Activated CD8-positive, alpha-beta memory T cell treated with anti-CD3 and anti-CD28 coated beads for 24 hours (primary cell): ENCODE results near the gene AHDC1.
A peak's percentile ranks its signal among the peaks of the same experiment; 100 is the strongest.
"Not testable (repeated sequence)": the region's sequence is repeated elsewhere in the genome, so short reads cannot be mapped to it uniquely, and the experiment has no call there.

Experiments used
- DNase-seq: peaks from one replicate; pipeline ENCODE4 v3.0.0-alpha.2; 2020

AHDC1 gene

DNA sequence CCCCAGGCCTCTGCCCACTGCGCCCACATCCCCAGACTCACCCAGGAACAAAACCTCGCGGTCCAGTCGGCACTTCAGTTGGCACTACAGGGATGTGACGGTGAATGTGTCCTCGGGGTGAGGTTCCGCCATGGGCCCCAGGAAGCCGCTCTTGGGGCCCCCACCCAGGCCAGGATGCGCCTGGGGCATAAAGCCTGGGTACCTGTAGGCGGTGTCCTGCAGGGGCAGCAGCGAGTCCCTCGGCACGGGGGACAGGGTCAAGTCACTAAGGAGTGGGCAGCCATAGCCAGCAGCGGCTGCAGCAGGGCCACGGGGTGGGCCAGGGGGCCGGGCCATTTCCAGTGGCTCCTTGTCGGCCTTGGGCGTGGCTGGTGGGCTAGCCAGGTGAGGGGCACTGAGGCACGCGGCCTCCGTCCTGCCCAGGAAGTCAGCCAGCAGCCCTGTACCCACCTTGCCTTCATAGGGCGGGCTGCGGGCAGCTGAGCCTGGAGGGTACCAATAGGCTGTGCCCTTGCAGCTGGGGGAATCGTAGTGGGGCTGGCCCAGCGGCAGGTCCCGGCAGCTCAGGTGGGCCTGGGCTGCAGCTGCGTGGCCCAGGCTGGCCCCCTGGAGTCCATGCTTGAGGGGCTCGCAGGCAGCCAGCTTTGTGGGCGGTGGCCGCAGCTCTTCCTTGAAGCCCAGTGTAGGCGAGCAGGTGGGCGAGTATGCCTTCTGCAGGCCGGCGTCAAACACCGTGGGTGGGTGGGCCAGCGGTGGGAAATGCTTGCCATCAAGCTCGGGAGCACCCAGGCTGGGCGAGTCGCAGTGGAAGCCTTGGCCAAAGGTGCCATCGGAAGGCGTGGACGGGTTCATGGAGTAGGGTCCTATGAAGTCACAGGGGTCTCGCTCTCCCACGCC is 56.5 kb downstream of the AHDC1 start:
- no peak for DNase-seq

DNA sequence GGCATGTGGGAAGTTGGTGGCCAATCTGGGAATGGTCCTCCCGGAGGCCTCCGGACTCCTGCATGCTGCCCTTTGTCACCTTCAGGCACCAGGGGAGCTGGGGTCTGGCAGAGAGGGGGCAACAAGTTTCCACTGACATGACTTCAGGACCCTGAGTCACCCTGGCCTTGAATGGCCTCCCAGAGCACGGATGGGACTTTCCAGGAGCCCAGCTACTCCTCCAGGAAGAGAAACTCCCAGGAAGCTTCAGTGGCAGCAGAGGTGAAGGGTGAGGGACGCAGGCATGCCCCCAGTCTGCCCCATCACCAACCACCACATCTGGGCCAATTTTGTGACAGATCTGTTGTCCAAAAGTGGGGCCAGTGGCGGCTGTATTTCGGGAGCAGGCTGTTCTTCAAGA is 58.1 kb downstream of the AHDC1 start:
- no peak for DNase-seq

GRCh38 chr1:27545271-27545670 is 58.7 kb downstream of the AHDC1 start:
- no peak for DNase-seq

DNA sequence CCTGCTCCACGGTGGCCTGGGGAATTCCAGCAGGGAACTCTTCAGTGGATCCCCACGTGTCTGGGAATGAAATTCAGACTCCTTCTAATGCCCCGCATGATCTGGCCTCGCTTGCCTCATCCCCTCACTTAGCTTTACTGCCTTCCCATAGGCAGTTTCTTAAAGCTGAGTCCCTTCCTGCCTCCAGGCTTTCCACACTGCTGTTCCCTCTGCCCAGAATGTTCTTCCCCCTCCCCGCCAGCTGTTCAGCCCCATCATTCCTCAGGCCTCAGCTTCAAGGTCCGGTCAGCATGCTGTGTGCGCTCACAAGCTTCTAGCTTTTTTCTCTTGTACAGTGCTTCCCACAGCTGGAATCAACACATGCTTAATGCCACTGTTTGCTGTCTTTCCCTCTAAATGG is 59.1 kb downstream of the AHDC1 start:
- no peak for DNase-seq

DNA sequence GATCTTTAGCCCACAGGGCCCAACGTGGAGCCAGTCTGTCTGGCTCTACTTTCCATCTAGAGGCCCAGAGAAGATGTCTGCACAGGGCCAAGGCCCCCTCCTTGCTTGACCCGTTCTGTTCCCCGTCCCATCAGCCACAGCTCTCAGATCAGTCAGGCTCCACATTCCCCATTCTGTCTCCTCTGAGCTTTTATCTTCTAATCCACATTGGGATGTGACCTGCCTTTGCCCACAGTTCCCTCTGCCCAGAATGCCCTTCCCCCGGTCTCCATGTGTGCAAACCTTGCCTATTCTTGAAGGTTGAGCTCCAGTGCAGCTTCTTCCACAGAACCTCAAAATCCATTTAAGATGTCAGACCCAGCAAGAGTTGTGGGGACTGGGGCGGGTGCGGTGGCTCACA is 60.7 kb downstream of the AHDC1 start:
- DNase-seq: no peak

- no peak for DNase-seq
Observed at GRCh38 chr1:27542463-27543273, 61.3 kb downstream of the AHDC1 start.

DNA sequence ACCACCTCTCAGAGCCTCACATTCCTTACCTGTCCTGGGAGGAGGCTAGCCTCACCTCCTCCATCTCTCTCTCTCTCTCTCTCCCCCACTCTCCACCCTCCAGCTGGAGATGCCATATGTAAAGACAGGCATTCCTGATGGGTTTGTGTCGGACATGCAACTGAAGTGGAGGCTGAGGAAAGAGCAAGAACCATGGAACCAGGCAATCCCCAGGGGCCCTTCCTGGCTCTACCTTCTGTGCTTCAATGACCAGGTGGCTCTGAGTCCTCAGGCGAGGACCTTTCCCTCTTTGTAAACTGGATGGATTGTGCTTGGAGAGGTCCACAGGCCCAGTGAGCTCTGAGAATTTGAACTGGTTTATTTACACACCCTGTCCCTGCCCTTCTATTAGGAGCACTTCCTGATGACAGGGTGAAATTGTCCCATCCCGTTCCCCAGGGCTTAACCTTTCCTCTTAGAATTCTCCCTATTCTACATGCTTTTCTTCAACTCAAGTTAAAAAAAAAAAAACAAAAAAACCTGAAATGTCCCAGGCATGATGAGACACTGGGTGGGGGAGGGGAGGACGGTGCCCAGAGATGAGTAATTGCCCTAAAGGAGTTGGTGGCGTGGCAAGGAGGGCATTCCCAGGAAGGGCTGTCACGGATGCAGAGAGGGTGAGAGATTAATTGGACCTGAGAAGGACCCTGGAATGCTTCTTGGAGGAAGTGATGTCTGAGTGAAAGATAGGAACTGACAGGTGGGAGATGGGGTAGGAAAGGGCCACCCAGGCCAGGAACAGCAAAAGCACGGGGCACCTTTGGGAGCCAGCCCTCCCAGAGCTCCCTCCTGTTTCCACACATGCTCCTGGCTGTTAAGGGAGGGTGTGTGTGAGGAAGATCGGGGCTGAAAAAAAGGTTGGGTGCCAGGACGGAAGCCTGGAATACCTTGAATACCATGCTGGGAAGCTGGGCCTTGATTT is 63.8 kb downstream of the AHDC1 start:
- no peak for DNase-seq

DNA sequence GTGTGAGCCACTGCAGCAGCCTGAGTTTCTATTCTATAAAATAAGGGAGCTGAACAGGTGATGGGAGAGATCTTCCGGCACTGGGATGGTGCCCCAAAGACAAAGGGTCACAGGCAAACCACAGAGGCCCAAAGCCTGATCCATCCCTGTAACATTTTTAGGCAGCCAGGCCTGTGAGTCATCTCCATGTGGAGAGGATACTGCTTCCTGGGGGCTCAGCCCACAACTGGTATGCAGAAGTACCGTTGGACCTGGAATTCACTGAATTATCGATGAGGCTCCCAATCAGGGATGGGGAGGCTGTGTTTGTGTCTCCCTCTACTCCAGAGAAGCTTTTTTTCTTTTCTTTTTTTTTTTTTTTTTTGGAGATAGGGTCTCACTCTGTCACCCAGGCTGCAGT is 65.2 kb downstream of the AHDC1 start:
- DNase-seq: no peak

GRCh38 chr1:27538305-27538676 is 65.7 kb downstream of the AHDC1 start:
- not testable (repeated sequence) for DNase-seq

DNA sequence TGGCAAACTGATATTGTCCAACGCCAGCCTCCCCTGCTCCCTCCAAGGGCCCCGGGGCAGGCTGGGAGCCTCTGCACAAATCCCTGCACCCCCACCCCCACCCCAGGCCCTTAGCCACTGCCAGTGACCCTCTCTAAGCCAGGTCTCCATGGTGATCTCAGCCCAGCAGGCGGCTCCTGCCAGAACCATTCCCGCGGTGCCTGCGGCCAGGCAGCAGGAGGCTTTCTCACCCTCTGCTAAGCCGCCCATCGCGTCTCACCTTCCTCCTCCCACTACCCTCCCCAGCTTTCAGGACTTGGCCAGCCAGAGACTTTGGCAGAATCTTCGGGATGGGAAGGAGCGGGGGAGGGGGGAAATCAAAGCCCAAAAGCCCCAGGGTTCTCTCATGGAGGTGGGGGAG is 67.2 kb downstream of the AHDC1 start:
- no peak for DNase-seq

- no peak for DNase-seq
Observed at GRCh38 chr1:27536010-27536757, 67.8 kb downstream of the AHDC1 start.

GRCh38 chr1:27535386-27535785 is 68.6 kb downstream of the AHDC1 start:
- no peak for DNase-seq

- no peak for DNase-seq
Observed at GRCh38 chr1:27531959-27532685, 71.8 kb downstream of the AHDC1 start.

- no peak for DNase-seq
Observed at GRCh38 chr1:27530192-27530591, 73.8 kb downstream of the AHDC1 start.

DNA sequence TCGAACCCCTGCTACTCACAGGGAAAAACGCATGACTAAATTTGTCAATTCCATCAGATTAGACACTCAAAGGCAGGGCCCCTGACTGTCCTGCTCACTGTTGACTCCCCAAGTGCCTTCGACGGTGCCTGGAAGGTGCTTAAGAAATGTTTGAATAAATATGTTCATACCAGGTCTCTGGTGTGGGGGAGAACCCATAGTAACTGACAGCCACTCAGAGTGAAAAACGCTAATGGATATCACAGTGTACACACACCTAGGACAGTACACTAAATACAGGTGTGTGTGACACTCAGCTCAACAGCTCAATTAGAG is 74.3 kb downstream of the AHDC1 start:
- DNase-seq: no peak

DNA sequence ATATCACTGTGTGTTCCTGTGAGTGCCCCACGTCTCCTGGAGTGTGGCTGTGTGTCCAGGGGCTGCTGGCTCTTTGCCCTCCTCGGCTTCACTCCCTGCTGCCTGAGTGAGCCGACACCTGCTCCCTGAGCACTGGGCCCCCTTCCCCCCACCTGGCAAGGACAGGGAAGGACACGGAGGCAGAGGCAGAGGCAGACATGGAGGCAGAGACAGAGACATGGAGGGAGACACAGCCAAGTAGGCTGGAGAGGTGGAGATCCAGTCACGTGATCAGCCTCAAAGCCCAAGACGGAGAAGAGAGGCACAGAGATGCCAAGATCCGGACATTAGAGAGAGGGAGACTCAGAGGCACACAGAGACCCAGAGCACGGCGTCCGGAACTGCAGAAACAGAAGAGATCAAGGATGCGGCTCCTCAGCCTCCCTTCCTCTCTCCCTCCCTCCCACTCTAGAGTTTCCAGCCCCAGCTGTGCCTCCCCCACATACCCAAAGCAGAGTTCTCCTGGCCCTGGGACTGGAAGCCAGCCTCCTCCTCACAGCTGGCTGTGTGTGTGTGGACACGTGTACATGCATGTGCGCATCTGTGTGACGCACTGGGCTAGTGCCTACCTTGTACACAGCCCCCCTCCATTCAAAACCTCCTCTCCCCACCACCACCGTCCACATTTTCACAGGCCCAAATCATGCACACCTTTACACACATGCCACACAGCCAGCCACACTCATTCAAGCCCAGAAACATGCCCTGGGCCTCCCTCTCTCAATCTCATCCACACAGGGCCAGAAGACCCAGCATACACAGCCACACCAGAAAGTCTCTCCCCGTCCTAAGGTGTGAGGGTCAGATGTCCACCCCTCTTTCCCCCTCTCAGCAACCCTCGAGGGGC is 74.9 kb downstream of the AHDC1 start:
- DNase-seq: no peak

DNA sequence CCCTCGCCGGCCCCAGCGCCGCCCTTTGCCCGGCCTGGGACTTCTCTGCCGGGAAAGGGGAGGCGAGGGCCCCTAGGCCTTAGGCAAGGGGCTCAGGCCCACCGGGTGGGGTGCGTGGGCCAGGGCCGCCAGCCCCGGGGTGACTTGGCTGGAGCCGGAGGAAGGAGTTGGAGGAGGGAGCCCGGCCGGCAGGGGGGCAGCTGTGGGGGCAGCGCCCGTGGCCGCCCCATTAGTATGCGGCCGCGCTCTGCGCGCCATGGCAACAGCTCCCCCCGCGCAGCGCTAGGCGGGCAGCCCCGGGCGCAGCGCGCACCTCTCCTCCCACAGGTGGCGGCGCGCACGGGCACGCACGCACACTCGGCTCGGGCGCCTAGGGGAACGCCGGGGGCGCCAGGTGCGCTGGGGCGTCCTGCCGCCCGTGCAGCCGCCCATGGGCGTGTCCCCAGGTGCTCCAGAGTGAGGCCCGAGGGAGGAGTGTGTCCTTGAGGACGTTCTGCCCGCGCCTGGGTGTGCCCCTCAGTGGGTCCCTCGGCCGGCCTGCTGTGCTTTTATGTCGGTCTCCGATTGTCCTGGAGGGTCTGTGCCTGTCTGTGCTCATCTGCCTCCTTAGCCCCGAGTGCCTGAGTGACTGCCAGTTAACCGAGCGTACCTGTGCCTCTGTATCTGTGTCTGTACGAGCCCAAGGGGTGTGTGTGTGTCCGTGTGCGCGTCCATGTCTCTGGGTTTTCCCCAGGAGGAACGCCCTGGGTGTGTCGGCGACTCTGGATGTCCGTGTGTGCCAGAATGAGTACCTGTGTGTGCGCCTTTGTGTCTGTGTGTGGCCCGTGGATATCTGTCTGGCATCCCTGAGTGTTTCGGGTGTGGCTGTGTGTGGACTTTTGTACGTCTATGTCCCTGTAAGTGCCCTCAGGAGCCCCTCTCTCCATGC is 75.8 kb downstream of the AHDC1 start:
- peak; percentile 79 for DNase-seq

DNA sequence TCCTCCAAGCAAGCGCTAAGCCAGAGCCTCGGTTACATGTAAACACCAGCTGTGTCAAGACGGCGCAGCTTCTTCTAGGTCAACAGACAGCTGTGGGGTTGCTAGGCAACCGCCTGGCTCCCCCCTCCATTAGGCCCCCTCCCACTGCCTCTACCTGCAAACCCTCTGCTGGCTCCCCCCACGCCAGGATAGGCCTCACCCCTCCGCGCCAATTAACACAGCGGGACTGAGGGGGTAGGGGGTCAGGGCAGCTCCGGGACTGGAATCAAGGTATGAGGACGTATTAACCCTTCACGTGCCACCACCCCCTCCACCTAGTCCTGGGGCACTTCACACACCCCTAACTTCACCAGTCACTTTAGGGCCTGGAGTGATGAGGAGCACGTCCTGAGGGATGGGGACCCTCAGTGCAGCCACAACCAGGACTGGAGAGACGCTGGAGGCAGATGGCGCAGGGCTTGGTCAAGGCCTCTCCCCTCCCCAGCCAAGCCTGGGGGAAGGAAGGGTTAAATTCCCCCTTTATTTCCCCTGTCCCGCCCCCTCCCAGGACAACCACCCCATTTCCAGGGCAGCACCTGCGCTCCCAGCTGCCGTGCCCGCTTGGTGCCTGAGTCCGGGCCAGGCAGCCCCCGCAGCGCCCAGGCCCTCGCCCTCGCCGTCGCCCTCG is 76.6 kb downstream of the AHDC1 start:
- DNase-seq: no peak
